Vagina (tissue), 2 donors: Measurements from ENCODE around the gene CGGBP1.

ENCODE experiments used
- POLR2AphosphoS5 ChIP-seq, 2 donors: sonication (generic); formaldehyde crosslinking; IDR thresholded peaks; one replicate each; pipeline ENCODE4 v1.9.0; 2017; ENCODE audit warnings: antibody characterized with exemption in 2 of 2, mild to moderate bottlenecking in 2 of 2, low read depth in 1 of 2; ENCODE audit not compliant: insufficient read depth in 1 of 2
- TF ChIP-seq, protein P1 (sequence below), 3 experiments: fragments of 450-650 bp in 2 of 3; fragments of 200-600 bp in 1 of 3; sonication (generic) in 1 of 3; IDR thresholded peaks; one replicate each; pipeline ENCODE4 v1.5.1; 2017 to 2019; ENCODE audit warnings: antibody characterized with exemption in 3 of 3, mild to moderate bottlenecking in 2 of 3, moderate library complexity in 2 of 3

DNA sequence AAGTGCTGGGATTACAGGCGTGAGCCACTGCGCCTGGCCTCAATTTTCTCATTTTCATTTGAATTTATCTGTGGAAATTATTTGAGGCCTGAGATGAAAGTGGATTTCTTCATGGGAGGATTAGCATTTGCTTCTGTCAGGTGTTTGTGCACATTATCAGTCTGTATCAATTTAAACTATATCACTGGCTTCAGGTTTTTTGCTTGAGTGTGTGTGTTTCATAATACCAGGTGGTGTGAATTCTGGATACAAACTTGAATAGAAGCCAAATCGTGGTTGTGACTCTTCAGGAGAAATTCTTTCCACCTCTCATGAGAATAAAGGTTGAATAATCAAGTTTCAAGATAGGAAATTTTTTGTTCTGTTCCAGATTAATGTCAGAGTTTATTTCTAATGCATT lies 56.4 kb downstream of the CGGBP1 start:
- TF ChIP-seq, protein P1, sequence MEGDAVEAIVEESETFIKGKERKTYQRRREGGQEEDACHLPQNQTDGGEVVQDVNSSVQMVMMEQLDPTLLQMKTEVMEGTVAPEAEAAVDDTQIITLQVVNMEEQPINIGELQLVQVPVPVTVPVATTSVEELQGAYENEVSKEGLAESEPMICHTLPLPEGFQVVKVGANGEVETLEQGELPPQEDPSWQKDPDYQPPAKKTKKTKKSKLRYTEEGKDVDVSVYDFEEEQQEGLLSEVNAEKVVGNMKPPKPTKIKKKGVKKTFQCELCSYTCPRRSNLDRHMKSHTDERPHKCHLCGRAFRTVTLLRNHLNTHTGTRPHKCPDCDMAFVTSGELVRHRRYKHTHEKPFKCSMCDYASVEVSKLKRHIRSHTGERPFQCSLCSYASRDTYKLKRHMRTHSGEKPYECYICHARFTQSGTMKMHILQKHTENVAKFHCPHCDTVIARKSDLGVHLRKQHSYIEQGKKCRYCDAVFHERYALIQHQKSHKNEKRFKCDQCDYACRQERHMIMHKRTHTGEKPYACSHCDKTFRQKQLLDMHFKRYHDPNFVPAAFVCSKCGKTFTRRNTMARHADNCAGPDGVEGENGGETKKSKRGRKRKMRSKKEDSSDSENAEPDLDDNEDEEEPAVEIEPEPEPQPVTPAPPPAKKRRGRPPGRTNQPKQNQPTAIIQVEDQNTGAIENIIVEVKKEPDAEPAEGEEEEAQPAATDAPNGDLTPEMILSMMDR (IDR thresholded peaks at IDR 0.05), result no peak
- no peak for TF ChIP-seq POLR2AphosphoS5 (IDR thresholded peaks at IDR 0.05; ENCODE audit: insufficient read depth in 1 of 2, low read depth in 1 of 2)
